HepG2 (cell line): Measurements from ENCODE around the gene ANKRD10. TPM values are rescaled to one million over a fixed set of nuclear protein-coding genes. Genes with fewer than 3 reads are reported as not detected.
A peak's percentile ranks its signal among the peaks of the same experiment; 100 is the strongest.

ENCODE experiments used
- CEBPB ChIP-seq: IDR thresholded peaks from 2 replicates; pipeline ENCODE4 v1.6.1; 2011; ENCODE audit warnings: low read depth, low read length, improper control_type of control experiment, borderline replicate concordance
- DDIT3 ChIP-seq: sonication (generic); formaldehyde crosslinking; IDR thresholded peaks from 2 replicates; pipeline ENCODE4 v1.4.0; 2020; ENCODE audit warnings: mild to moderate bottlenecking, missing genetic modification reagents
- ELF3 ChIP-seq: IDR thresholded peaks from 2 replicates; pipeline ENCODE4 v1.6.1; 2016; ENCODE audit warnings: missing genetic modification reagents, missing compliant biosample characterization
- FUBP1 ChIP-seq: sonication (generic); formaldehyde crosslinking; IDR thresholded peaks from 2 replicates; pipeline ENCODE4 v1.5.1; 2020; ENCODE audit warnings: missing genetic modification reagents, mild to moderate bottlenecking, borderline replicate concordance
- GFI1 ChIP-seq: sonication (generic); formaldehyde crosslinking; IDR thresholded peaks from 2 replicates; pipeline ENCODE4 v1.5.0; 2020; ENCODE audit warnings: missing genetic modification reagents, mild to moderate bottlenecking, borderline replicate concordance
- KDM3A ChIP-seq: IDR thresholded peaks from 2 replicates; pipeline ENCODE4 v1.6.1; 2018; ENCODE audit warnings: low read depth, missing compliant biosample characterization
- MAFG ChIP-seq: sonication (generic); formaldehyde crosslinking; IDR thresholded peaks from 2 replicates; pipeline ENCODE4 v1.5.1; 2020; ENCODE audit warnings: mild to moderate bottlenecking, missing genetic modification reagents
- MAZ ChIP-seq, 2 experiments: sonication (generic) in 1 of 2; formaldehyde crosslinking in 1 of 2; IDR thresholded peaks; 2 replicates each; pipeline versions ENCODE4 v1.5.0 to v1.6.1; 2012 to 2020; ENCODE audit warnings: low read depth in 2 of 2, mild to moderate bottlenecking in 2 of 2, borderline replicate concordance in 1 of 2, improper control_type of control experiment in 1 of 2, low read length in 1 of 2, missing genetic modification reagents in 1 of 2, moderate library complexity in 1 of 2
- NCOA2 ChIP-seq: sonication (generic); formaldehyde crosslinking; IDR thresholded peaks from 2 replicates; pipeline ENCODE4 v1.8.0; 2022; ENCODE audit warnings: inconsistent platforms
- REST ChIP-seq, 2 experiments: IDR thresholded peaks; 2 replicates each; pipeline ENCODE4 v1.6.1; 2011 to 2012; ENCODE audit warnings: low read length in 2 of 2, borderline replicate concordance in 1 of 2, low read depth in 1 of 2, mild to moderate bottlenecking in 1 of 2, moderate library complexity in 1 of 2
- SYNCRIP ChIP-seq: fragments of 200-400 bp; formaldehyde crosslinking; IDR thresholded peaks from 2 replicates; pipeline ENCODE4 v1.6.1; 2018; ENCODE audit warnings: mild to moderate bottlenecking, low read depth, low read length; ENCODE audit not compliant: insufficient read depth
- TSC22D2 ChIP-seq: sonication (generic); formaldehyde crosslinking; IDR thresholded peaks from 2 replicates; pipeline ENCODE4 v1.5.1; 2020; ENCODE audit warnings: missing genetic modification reagents, mild to moderate bottlenecking, borderline replicate concordance
- ZNF18 ChIP-seq: sonication (generic); formaldehyde crosslinking; IDR thresholded peaks from 2 replicates; pipeline ENCODE4 v1.8.0; 2022; ENCODE audit warnings: mild to moderate bottlenecking, missing genetic modification reagents; ENCODE audit not compliant: insufficient replicate concordance
- ZNF710 ChIP-seq: sonication (generic); formaldehyde crosslinking; IDR thresholded peaks from 2 replicates; pipeline ENCODE4 v1.5.0; 2020; ENCODE audit warnings: mild to moderate bottlenecking, missing genetic modification reagents, borderline replicate concordance
- polyA plus RNA-seq, 8 experiments: library from polyadenylated mRNA; depleted of rRNA in 3 of 8; stranded (reverse) in 7 of 8; unstranded in 1 of 8; fragments of >200 nt; fragmentation: Illumina TruSeq in 4 of 8; extraction: Trizol in 4 of 8; gene quantifications; 2 replicates each; pipeline versions ENCODE4 v1.2.1 to v1.2.3, GENCODE V29; 2011 to 2016; ENCODE audit warnings: low read depth in 4 of 8, missing spikeins in 1 of 8, mixed read lengths in 1 of 8; ENCODE audit not compliant: insufficient read depth in 1 of 8
- total RNA-seq, 5 experiments: library from RNA; depleted of rRNA; stranded (reverse); fragments of >200 nt; fragmentation: Illumina TruSeq; extraction: Trizol; gene quantifications; 2 replicates each; pipeline ENCODE4 v1.2.3, GENCODE V29; 2016; ENCODE audit warnings: low read depth in 1 of 5

Gene ANKRD10
- total and polyA plus RNA-seq, 2 of the 13 experiments (the other 11 are each of a cell fraction or from before 2014, with no cell fraction given) = 108 to 115 TPM

GRCh38 chr13:110869805-110870706 lies 44.8 kb downstream of the ANKRD10 start (continued):
- TF ChIP-seq NCOA2 (CRISPR knock-in tag) (0 out of 2 replicates have a peak, but pooled peaks have one; percentile 11), ELF3 (CRISPR knock-in tag) (peak; percentile 46; the same call in 1 of the 2 replicates), ZNF18 (CRISPR knock-in tag) (peak; percentile 88), FUBP1 (no peak), DDIT3 (CRISPR knock-in tag) (no peak), ZNF710 (CRISPR knock-in tag) (peak; percentile 62; the same call in 1 of the 2 replicates), REST (IDR thresholded peaks at IDR 0.05; ENCODE audit: borderline replicate concordance in 1 of 2, low read depth in 1 of 2, low read length in 2 of 2) (peak in 1 of 2 experiments; percentile 41; a peak in 1 of 4 replicates), SYNCRIP (no peak), TSC22D2 (no peak), MAFG (CRISPR knock-in tag) (peak; percentile 82), CEBPB (no peak), KDM3A (CRISPR knock-in tag) (no peak), MAZ (IDR thresholded peaks at IDR 0.05; ENCODE audit: borderline replicate concordance, low read depth, low read length) (no peak), MAZ (CRISPR knock-in tag; IDR thresholded peaks at IDR 0.05; ENCODE audit: low read depth) (peak; percentile 75), GFI1 (CRISPR knock-in tag) (no peak)
